HG03457 (cell line): Measurements from ENCODE around the gene SGK1.
"Not testable (repeated sequence)": the region's sequence is repeated elsewhere in the genome, so short reads cannot be mapped to it uniquely, and the experiment has no call there.

Experiments
- ATAC-seq: cut with Tn5 transposase; IDR thresholded peaks from one replicate; pipeline ENCODE4 v1.9.1; 2021; ENCODE audit warnings: moderate number of reproducible peaks; ENCODE audit not compliant: unreplicated experiment

SGK1 gene

DNA sequence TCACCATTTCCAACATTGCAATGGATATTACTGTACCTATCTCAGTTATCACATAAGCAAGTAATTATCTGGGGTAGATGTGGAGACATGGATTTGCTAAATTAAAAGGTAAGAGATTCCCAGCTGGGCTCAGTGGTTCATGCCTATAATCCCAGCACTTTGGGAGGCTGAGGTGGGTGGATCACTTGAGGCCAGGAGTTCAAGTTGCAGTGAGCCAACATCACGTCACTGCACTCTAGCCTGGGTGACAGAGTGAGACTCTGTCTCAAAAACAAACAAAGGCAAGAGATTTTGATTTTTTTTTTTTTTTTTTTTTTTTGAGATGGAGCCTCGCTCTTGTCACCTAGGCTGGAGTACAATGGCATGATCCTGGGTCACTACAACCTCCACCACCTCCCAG lies 62.6 kb downstream of the SGK1 start:
- ATAC-seq = not testable (repeated sequence)

DNA sequence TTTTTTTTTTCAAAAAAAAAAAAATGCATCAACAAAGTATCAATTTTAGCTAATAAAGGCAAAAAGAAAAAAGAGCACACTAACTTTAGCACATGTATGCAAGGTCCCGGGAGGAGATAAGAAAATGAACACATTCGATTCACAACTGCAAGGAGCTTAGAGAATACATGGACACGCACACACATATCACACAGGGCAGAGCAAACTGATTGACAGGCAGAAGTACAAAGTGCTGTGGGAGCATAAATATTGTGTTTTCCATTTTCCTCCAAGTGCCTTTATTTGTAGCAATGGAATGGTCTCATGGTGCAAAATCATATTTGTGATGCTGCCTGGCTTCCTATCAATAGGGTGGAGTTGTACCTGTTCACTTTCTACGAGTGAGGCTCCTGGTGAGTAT lies 63.8 kb downstream of the SGK1 start:
- ATAC-seq = no peak

DNA sequence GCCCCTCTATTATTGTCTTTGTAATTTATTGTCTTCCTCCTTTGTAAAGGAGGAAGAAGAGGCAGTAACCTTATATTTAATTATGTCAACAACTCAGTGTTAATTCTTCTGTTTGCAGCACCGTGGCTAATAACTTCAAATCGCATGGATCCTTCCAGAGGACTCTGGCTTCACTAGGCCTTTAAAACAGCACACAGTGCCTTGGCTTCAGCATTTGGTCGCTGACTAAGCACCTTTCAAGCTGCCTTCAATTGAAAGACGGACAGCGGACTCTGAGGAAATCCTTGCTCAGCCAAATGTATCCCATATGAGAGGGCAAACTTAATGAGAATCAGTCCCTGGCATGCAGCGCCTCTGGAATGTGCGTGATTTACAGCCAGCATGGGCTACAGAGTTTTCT lies 64.2 kb downstream of the SGK1 start:
- ATAC-seq = no peak

DNA sequence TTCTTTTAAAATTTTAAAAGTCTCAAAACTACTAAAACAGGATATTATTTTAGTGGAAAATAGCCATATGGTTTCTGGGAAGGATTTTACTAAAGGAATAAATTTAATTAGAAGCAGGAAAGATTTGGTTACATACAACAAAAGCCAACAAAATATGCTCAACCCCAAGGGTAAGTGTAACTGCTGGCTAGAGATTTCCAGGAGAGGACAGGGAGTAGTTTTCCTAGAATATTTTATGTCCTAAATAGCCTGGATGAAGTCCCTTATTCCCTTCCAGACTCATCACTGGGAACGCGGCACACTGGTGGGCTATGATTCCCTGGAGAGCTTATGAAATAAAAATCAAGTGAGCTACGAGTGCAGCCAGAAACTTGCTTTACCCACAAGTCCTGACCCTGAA lies 66.6 kb downstream of the SGK1 start:
- no peak for ATAC-seq

DNA sequence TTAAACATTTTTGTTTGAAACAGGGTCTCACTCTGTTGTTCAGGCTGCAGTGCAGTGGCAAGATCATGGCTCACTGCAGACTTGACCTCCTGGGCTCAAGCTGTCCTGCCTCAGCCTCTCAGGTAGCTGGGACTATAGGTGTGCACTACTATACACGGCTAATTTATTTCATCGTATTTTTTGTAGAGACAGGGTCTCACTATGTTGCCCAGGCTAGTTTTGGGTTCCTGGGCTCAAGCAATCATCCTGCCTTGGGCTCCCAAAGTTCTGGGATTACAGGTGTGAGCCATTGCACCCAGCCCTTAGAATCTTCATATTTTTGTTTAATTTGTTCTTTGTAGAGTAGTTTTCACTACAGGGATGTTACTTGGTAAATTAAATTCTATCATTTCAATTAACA lies 67.1 kb downstream of the SGK1 start:
- no peak for ATAC-seq

DNA sequence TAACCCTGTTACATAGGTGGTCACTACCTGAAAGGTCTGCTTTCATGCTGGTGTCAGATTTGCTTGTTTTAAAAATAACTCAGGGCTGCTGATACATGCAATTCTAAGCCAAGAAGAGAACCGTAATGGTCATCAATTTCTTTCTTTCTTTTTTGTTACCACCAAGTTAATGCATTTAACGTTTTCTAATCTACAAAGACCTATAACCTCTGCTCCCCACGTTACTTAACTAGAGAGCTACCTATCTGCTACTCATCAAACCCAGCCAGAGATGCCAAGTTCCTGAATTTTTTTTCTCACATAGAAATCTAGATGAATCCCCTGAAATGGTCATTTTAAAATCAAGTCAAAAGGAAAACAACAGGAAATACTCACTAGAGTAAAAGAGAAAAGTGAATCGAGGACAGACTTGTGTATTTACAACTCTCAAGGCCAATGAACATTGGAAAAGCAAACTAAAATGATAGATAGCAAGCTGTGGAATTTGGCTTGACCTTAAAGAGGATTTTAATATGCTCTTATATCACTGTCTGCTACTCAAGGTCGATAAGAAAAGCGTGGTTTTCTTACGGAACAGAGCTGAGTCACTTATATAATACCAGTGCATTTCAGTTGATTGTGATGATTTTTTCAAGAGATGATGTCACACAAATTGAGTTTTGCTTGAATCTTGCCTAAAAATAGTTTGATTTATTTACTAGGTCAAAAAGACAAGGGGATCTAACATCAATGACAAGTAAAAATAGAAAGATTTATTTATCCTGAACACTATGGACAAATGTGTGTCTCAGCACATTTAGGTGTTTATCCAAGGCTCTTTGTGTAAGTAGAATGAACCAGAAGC lies 67.9 kb downstream of the SGK1 start:
- no peak for ATAC-seq

DNA sequence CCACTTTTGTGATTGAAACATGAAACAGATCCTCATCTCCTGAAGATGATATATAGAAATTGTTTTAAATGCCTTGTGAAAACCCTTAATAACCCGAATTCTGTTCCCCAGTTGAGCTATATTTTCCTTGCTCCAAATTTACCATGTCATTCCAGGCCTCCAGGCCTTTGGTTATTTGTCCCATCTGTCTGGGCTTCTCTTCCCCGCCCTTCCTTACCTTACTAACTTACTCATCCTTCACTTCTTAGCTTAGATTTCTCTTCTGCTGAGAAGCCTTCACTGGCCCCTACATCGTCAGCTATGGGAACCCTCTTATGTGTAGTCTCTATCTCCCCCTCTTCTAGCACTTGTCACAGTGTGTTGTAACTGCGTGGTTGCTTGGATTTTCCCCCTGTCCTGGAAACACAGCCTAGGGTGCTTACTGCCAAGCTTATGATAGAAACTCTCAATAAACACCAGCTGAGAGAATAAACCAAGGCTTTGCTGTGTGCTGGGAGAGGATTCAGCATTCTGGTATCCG lies 68.6 kb downstream of the SGK1 start:
- ATAC-seq = no peak

DNA sequence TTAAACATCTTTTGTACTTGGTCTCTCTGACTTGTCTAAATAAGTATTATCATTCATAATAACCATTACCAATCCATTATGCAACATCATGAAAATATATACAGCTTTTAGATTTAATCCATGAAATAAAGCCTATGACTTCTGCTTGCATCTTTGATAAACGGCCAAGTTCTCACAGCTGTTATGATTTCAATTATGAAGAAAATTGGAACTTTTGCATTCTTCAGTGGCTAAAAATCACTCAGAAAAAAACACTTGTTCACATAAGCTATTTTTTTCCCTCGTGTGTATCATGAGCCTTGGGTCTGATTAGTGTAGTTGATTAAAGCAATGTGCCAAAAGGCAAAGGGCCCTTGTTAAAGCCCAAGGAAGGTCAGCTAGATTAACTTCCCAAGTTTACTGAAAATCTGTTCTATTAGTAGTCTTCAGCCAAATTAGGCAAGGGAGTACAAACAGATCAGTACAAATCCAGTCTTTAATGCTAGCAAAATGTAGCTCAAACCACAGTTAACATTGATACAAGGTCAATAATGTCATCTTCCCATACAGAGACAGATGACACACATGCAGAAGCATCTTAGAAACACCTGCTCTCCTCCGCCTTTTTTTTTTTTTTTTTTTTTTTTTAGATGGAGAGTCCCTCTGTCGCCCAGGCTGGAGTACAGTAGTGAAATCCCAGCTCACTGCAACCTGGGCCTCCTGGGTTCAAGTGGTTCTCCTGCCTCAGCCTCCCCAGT lies 69.9 kb downstream of the SGK1 start:
- no peak for ATAC-seq

DNA sequence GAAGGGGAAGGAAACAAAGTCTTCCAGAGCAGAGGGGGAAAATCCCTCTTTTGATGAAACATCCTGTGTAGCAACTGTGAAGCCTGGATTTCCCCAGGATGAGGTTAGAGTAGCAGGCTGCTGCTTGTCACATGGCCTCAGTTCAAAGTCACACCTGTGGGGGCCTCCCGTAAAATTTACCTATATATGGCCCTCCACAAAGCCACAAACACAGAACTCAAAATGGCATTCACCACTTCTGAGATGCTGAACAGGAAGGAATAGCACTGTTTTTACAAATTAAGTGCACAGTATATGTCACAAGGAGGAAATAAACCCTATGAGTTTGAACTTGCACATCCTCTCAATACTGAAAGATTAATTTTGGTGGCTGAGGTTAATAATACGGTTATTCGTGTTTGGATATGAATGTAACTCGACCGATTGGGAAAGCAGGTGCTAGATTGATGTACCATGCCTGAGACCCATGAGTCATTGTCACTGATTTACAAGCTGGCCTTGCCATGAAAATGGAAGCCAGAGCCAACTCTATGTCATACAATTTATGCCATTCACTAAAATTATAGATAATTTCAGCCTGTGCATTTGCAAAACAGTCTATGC lies 70.6 kb downstream of the SGK1 start:
- ATAC-seq = peak; percentile 91

DNA sequence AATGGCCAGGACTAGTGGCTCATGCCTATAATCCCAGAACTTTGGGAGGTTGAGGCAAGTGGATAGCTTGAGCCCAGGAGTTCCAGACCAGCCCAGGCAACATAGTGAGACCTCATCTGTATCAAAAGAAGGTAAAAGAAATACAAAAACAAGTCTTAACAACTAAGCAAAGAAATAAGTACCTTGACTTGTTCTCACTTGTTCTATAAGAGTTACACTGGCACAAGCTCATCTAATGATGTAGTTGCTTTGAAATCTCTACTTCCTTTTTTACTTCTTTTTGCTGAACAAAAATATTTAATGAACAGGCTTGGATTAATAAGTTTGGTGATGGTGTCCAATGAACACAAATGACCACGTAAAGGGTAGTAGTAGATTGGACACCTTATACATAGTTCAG lies 72.2 kb downstream of the SGK1 start:
- ATAC-seq = no peak

DNA sequence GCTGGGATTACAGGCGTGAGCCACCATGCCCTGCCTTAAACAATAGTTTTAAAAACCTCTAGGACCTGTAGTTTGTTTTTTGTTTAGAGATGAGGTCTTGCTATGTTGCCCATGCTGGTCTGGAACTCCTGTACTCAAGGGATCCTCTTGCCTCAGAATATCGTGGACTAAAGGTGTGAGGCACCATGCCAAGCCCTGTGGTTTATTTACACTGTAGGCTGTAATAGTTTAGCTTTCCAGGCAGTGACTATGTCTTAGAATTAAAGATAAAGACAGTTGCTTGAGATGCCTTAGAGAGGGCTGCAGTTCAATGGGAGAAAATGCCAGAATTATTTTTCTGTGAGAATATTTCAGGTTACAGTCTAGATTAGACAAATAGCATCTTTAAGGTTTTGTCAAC lies 72.9 kb downstream of the SGK1 start:
- no peak for ATAC-seq

DNA sequence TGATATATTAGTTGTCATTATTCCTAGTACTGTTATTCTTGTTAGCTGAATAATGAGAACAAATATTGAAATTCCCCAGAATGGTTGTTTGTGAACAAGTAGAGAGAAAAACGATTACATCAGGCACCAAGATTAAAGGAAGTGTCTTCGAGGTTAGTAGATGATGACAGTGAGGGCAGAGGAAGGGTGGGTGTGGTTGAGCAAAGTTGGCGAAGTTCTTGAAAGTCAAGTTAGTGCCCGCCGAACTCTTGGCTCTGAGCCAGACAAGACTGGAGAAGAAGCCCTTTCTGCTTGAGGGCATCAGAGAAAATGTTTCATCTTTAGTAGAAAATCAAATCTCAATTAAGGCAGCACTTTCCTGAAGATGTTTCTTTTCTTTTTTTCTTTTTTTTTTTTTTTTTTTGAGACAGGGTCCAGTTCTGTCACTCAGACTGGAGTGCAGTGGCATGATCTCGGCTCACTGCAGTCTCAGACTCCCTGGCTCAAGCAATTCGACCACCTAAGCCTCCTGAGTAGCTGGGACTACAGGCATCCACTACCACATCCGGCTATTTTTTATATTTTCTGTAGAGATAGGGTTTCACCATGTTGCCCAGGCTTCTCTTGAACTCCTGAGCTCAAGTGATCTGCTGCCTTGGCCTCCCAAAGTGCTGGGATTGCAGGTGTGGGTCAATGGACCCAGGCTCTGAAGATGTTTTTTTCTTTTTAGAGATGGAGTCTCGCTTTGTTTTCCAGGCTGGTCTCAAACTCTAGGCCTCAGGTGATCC lies 77.1 kb downstream of the SGK1 start:
- no peak for ATAC-seq

DNA sequence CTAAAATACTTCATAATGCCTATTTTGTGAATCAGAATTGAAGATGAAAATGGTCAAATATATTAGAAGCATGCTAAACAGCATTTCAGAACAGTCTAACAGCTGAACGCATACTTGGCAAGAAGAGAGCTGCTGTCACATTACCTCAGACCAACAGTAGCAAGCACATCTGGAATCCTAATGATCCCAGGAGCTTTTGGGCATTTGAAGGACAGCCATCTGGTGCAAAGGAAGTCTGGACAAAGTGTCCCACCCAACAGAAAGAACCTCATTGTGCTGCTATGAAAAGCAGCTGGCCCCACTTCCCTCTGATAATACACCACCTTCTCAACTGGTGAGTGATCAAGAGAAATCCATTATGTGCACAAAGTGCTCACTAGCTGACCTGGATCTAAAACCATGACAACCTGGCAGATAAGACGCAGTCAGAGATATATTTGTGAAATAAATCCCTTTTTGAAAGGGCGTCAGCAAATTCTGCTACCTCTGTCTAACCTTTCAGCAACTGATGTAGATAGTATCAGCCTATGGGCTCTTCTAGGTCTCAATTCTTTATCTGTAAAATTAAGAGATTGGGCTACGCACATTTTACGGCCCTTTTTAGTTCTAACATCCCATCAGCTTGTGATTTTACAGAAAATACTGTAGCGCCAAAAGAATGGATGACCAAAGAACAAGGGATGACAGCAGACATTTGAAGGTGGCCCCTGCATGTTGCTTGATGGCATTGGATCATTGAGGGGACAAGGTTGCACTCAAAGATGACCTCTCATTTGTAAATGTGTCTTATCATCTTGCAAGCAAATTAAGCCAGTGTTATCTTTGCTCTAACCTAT lies 78.7 kb downstream of the SGK1 start:
- ATAC-seq = no peak

DNA sequence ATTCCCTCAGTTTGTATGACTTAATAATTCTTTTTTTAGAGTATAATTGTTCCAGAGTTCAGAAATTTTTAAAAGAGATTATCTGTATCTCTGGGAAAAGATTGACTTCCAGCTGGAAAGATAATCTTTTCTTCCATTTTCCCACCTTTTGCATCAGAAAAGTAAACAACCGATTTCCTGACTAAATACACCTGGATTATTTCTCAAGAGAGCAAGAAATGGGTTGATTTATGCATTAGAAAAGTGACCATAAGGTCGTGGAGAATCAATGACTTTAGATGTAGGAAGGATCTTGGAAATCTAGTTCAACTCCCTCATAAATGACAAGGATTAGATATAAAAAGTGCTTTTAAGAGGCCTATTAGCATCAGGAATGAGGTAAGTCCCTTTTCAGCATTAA lies 79.9 kb downstream of the SGK1 start:
- ATAC-seq = no peak

DNA sequence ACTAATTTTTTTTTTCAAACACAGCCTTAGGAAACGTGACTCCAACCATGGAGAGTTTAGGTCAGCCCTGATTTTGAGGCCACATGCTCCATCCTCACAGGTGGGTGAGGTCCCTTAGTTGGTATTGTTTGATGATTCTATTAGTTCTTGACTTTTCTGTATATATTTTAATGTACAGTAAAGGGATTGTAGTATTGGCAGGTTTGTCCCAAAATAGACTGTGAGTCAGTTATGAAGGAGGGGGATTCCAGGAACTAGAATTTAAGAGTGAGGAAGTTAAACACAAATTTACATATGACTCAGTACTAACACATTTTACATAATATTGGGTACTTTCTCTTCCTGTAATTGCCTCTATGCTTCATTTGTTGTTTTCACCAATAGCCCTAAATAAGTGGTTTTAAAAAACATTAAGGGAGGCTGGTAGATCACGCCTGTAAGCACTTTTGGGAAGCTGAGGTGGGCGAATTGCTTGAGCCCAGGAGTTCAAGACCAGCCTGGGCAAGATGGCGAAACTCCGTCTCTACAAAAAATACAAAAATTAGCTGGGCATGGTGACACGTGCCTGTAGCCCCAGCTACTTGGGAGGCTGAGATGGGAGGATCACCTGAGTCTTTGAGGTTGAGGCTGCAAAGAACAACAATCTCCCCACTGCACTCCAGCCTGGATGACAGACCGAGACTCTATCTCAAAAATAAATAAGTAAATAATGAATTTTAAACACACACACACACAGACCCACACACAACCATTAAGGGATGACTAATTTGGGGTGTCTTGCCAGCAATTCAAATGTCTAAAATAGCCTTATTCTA lies 81.8 kb downstream of the SGK1 start:
- ATAC-seq = peak; percentile 86

DNA sequence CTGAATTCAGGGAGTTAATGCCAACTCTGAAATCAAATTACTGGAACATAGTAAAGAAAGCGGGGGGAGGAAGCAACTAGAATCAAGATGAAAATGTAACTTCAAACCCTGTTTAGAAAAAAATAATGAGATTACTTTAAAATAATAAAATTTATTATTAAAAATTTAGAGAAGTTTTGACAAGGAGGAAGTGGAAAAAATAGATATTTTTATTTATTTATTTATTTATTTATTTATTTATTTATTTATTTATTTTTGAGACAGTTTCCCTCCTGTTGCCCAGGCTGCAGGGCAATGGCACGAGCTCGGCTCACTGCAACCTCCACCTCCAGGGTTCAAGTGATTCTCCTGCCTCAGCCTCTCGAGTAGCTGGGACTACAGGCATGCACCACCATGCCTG lies 82.6 kb downstream of the SGK1 start:
- ATAC-seq = not testable (repeated sequence)

DNA sequence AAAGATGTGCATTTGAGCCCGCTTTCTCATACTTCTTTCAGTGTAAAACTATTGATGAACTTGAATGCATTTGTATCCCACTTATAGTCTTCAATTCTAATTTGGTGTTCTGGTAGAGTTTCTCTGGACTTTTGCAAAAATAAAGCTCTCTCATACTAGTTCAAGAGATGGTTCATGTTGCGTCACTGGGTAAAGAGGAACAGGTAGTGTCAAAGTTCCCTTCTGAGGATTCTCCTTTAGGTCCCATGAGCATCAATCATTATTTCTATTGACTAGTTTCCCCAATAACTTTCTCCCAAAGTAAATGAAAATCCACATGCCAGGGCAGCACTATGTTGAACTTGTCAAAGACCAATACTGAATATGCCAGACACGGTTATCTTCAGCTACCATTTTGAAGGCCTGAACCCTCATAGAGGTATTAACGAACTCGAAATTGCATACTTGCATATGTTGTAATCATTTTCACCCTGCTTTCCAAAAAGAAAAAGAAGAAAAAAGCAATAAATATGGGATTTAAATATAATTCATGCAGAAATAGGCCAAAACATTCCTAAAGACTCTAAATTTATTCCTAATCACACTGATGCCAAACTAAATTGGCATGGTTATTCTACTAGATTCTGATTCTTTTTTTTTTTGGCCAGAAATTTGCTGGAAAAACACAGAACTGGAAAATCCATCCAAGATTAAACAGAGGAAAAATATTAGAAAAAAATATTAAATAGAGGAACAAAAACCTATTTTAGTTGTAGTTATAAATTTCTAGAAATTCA lies 84.5 kb downstream of the SGK1 start:
- no peak for ATAC-seq

DNA sequence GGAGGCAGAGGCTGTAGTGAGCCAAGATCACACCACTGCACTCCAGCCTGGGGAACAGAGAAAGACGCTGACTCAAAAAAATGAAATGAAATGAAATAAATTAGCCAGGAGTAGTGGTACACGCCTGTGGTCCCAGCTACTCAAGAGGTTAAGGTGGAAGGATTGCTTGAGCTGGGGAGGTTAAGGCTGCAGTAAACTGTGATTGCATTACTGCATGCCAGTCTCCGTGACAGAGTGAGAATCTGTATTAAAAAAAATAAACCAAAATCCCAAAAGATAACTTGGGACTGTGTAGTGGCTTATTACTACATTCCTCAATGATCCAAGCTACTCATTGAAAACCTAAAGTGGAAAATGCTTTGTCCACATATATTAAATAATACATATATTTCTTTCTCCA lies 87.0 kb downstream of the SGK1 start:
- ATAC-seq = no peak
